Psoas muscle (tissue), 8 donors: ENCODE results near the gene TRIB2. TPM values are rescaled to one million over a fixed set of nuclear protein-coding genes. Genes with fewer than 3 reads are reported as not detected.

Experiments
- ATAC-seq, 4 donors: fragments of 200-7000 bp; cut with Tn5 transposase; one replicate each; pipeline ENCODE4 v1.9.1; 2020; ENCODE audit warnings: moderate library complexity in 3 of 4, mild to moderate bottlenecking in 2 of 4
- DNase-seq, 2 donors: peaks; one replicate each; pipeline ENCODE4 v3.0.0-alpha.2; 2020
- H3K27ac ChIP-seq: fragments of 200-600 bp; one replicate; pipeline ENCODE4 v1.8.0; 2022
- H3K27me3 ChIP-seq, 3 donors: fragments of 200-600 bp in 1 of 3; one replicate each; pipeline versions ENCODE4 v1.6.1 to v1.8.0; 2013 to 2022; ENCODE audit warnings: low read length in 2 of 3, mild to moderate bottlenecking in 2 of 3, moderate library complexity in 1 of 3; ENCODE audit not compliant: insufficient read depth in 3 of 3
- H3K36me3 ChIP-seq, 2 donors: fragments of 200-600 bp in 1 of 2; one replicate each; pipeline versions ENCODE4 v1.6.1 to v1.8.0; 2013 to 2022; ENCODE audit warnings: low read depth in 1 of 2, mild to moderate bottlenecking in 1 of 2, moderate library complexity in 1 of 2; ENCODE audit not compliant: insufficient read depth in 1 of 2
- H3K4me1 ChIP-seq: fragments of 200-600 bp; one replicate; pipeline ENCODE4 v1.8.0; 2022
- H3K4me3 ChIP-seq: fragments of 200-600 bp; one replicate; pipeline ENCODE4 v1.8.0; 2022; ENCODE audit warnings: mild to moderate bottlenecking
- H3K9me3 ChIP-seq: fragments of 200-600 bp; one replicate; pipeline ENCODE4 v1.8.0; 2022
- WGBS, 3 donors: extraction: QIAGEN DNeasy Blood & Tissue Kit; methylation state at CpG; one replicate each; pipeline versions ENCODE4 v1.1.6 to v1.1.7; 2013; 5-methylcytosine and 5-hydroxymethylcytosine counted together
- intact Hi-C, 2 donors: fragments of 100-400 bp; cut with DNase I; formaldehyde crosslinking; loops; one replicate each; pipeline versions ENCODE4 v1.11.0 to v1.14.2; 2022
- polyA plus RNA-seq, 3 donors: library from polyadenylated mRNA; stranded (reverse); fragments of 200-250 nt; gene quantifications; one replicate each; pipeline ENCODE4 v1.2.3, GENCODE V29; 2013
- total RNA-seq, 4 donors: library from RNA; stranded (reverse); fragmentation: NEBNext Ultra II Directional in 2 of 4; extraction: Animal tissue kit (Norgen Biotek cat#: 25700) in 2 of 4; gene quantifications; one replicate each; pipeline versions ENCODE4 v1.2.1 to v1.2.4, GENCODE V29; 2021 to 2023
- TF ChIP-seq, protein P1 (sequence below): fragments of 200-600 bp; IDR thresholded peaks from one replicate; pipeline ENCODE4 v1.8.0; 2022; ENCODE audit warnings: antibody characterized with exemption
- donor health status: healthy with polysubstance abuse.
- donor health status: DM: no; HTN: no; CAD: no; lungs with moderate emphysema.
- donor health status: Bipolar disorder and iron deficiency.
- donor health status: healthy.
- donor health status: DM: yes; HTN: yes; CAD: no.
- donor health status: DM: no; HTN: no; CAD: no.
- donor health status: DM: no; HTN: no; CAD: no.
- donor health status: DM: yes; HTN: yes; CAD: no.

The TRIB2 gene
- total and polyA plus RNA-seq, 7 donors, result 6.8 to 18.0 (median 12.5) TPM

DNA sequence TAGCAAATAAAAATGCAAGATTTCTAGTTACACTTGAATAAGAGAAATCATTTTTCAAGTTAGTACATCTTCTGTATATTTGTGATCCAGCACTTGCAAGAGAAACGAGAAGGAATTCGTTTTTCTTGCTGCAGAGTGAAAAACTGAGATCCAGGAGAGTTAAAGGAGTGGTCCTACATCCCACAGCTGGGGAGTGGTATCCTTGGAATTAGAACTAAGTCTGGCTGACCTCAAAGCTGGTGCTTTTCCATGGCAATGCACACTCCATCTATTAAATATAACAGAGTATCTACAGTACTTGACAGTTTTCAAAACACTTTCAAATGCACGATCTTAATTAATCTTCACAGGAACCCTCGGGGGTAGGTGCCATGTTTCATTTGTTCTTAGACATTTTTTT is 46.8 kb downstream of the TRIB2 start:
- Histone ChIP-seq H3K9me3 (no peaks in the 10 kb centered on the region), H3K27me3 (no peaks in the 10 kb centered on the region), H3K36me3 (no peaks in the 10 kb centered on the region), H3K4me1 (no peaks in the 10 kb centered on the region), H3K27ac (no peak overlapping the region), H3K4me3 (no peak overlapping the region)
- no peak for DNase-seq
- ATAC-seq, result no peak
- intact Hi-C loops, result no loop called here
- WGBS, 3 donors, result 62 to 75% (median 73%) methylated on average over 4 of the region's 4 CpGs
- TF ChIP-seq, protein P1, sequence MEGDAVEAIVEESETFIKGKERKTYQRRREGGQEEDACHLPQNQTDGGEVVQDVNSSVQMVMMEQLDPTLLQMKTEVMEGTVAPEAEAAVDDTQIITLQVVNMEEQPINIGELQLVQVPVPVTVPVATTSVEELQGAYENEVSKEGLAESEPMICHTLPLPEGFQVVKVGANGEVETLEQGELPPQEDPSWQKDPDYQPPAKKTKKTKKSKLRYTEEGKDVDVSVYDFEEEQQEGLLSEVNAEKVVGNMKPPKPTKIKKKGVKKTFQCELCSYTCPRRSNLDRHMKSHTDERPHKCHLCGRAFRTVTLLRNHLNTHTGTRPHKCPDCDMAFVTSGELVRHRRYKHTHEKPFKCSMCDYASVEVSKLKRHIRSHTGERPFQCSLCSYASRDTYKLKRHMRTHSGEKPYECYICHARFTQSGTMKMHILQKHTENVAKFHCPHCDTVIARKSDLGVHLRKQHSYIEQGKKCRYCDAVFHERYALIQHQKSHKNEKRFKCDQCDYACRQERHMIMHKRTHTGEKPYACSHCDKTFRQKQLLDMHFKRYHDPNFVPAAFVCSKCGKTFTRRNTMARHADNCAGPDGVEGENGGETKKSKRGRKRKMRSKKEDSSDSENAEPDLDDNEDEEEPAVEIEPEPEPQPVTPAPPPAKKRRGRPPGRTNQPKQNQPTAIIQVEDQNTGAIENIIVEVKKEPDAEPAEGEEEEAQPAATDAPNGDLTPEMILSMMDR, result no peak

DNA sequence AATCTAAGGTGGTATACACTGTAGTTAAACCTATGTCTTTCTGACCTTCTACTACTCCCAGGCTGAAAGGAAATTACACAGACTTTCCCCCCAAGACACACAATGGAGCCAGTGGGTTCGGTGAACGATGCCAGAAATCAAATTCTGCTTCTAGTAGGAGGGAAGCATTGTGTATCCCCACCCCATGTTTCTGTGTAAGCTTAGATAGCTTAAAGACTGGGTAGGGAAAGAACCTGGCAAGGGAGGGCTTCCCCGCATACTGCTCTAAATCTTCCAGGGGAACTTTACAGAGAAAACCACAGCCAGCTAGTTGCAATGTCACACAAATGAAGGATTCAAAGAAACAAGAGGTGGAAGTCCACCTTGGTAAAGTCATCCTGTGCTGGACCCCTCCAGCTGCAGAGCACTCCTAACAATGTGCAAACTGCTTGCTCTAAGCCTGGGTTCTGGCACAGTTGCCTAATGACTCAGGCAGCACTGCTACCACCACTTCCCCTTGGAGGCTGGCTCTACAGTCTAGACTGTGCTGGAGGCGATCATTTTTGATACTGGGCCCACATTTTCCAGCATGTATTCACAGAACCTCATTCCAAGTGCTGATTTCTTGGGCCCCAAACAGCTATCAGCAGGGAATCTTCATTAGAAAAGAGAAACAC is 47.5 kb downstream of the TRIB2 start:
- Histone ChIP-seq H3K36me3 (no peaks in the 10 kb centered on the region), H3K4me3 (no peak overlapping the region), H3K27me3 (no peaks in the 10 kb centered on the region), H3K4me1 (no peaks in the 10 kb centered on the region), H3K27ac (no peak overlapping the region), H3K9me3 (no peaks in the 10 kb centered on the region)
- intact Hi-C loops, result no loop called here
- WGBS, 3 donors, result 73 to 75% (median 74%) methylated on average over 4 of the region's 4 CpGs
- DNase-seq (no peak), ATAC-seq (no peak)
- TF ChIP-seq, protein P1, result no peak

DNA sequence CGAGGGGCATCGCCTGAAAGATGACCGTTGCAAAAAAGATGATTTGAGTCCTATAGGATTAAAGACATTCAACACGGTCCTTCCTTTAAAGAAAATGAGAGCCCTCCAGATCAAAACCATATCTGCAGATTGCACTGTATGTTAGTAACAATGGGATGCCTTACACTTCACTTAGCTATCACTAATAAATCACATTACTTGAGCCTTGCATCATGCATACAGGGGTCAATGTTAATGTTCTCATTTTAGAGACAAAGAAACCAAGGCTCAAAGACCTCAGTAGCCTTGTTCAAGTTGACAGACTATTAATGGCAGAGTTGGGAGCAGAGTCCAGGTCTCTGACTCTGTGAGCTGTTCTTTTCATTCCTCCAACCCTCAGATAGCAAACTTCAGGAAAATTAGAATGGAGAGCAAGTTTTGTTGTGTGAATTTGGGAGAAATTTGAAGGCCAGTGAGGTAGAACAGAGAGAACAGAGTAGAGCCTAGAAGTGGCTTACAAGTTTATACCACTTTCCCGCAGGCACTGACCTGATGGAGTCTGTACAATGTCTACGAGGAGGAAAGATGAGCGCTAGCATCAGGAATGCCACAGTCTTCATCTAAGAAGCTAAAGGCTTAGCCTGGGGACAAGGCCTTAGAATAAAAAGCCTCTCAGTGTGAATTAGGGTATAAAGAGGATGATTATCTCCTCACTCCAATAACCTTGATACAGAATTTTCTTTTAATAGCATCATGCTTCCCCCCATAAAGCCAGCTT is 48.3 kb downstream of the TRIB2 start:
- ATAC-seq, result no peak
- TF ChIP-seq, protein P1, result no peak
- no peaks in the 10 kb centered on the region for H3K9me3 ChIP-seq
- H3K36me3 ChIP-seq, result no peaks in the 10 kb centered on the region
- H3K27me3 ChIP-seq, result no peaks in the 10 kb centered on the region
- no peak overlapping the region for H3K27ac ChIP-seq
- H3K4me1 ChIP-seq, result no peaks in the 10 kb centered on the region
- 85 to 91% (median 91%) methylated on average over 7 of the region's 7 CpGs for WGBS, 3 donors
- DNase-seq, result no peak
- intact Hi-C loops, result no loop called here
- no peak overlapping the region for H3K4me3 ChIP-seq

GRCh38 chr2:12766421-12766879 is 49.7 kb downstream of the TRIB2 start:
- Histone ChIP-seq H3K9me3 (no peaks in the 10 kb centered on the region), H3K27me3 (no peaks in the 10 kb centered on the region), H3K4me1 (no peaks in the 10 kb centered on the region), H3K27ac (no peak overlapping the region), H3K36me3 (no peaks in the 10 kb centered on the region), H3K4me3 (no peak overlapping the region)
- intact Hi-C loops, result no loop called here
- WGBS, 3 donors, result 73 to 84% (median 73%) methylated on average over 12 of the region's 12 CpGs
- ATAC-seq (no peak), DNase-seq (no peak)
- TF ChIP-seq, protein P1, result no peak
